HFF-Myc (cell line): ENCODE measurements around the gene XPR1.

Experiments used
- DNase-seq: peaks from one replicate; pipeline ENCODE4 v3.0.0-alpha.2; 2011; ENCODE audit warnings: low read depth; ENCODE audit errors: extremely low read depth
- H3K4me3 ChIP-seq: replicated peaks from 2 replicates; pipeline ENCODE4 v1.5.1; 2011; ENCODE audit warnings: low read depth, mild to moderate bottlenecking, control low read depth, low read length
- TF ChIP-seq, protein P1 (sequence below): IDR thresholded peaks from 2 replicates; pipeline ENCODE4 v1.5.1; 2012; ENCODE audit warnings: mild to moderate bottlenecking, low read depth, low read length, control low read depth; ENCODE audit errors: missing control alignments

XPR1 gene

DNA sequence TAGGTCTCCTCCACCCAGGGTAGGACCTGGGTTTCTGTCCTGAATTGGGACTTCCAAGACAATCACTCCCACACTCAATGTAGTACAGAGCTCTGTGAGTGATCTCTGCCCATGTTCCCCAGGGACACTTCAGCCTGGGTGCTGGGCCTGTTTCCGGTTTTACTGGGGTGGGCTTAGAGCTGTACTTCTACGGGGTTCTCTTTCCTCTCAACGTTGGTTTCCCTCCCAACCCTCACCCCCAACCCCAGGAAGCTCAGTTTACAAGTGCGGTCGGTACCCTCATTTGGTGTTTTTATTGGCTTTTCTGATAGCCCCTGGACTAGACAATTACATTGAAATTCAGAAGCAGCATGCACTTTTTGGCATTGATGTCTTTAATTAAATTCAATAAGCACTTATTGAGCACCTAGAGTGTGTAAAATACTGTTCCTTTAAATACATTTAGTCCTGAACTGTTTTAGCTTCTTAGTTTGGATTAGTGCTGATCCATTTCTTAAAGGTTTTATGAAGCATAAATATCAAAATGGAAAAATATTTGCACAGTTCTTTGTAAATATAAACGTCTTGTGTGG is 542 bp upstream of the XPR1 start:
- TF ChIP-seq, protein P1, sequence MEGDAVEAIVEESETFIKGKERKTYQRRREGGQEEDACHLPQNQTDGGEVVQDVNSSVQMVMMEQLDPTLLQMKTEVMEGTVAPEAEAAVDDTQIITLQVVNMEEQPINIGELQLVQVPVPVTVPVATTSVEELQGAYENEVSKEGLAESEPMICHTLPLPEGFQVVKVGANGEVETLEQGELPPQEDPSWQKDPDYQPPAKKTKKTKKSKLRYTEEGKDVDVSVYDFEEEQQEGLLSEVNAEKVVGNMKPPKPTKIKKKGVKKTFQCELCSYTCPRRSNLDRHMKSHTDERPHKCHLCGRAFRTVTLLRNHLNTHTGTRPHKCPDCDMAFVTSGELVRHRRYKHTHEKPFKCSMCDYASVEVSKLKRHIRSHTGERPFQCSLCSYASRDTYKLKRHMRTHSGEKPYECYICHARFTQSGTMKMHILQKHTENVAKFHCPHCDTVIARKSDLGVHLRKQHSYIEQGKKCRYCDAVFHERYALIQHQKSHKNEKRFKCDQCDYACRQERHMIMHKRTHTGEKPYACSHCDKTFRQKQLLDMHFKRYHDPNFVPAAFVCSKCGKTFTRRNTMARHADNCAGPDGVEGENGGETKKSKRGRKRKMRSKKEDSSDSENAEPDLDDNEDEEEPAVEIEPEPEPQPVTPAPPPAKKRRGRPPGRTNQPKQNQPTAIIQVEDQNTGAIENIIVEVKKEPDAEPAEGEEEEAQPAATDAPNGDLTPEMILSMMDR: no peak
- DNase-seq: no peak
- H3K4me3 ChIP-seq: no peak overlapping the region; the same call in 1 of the 2 replicates

DNA sequence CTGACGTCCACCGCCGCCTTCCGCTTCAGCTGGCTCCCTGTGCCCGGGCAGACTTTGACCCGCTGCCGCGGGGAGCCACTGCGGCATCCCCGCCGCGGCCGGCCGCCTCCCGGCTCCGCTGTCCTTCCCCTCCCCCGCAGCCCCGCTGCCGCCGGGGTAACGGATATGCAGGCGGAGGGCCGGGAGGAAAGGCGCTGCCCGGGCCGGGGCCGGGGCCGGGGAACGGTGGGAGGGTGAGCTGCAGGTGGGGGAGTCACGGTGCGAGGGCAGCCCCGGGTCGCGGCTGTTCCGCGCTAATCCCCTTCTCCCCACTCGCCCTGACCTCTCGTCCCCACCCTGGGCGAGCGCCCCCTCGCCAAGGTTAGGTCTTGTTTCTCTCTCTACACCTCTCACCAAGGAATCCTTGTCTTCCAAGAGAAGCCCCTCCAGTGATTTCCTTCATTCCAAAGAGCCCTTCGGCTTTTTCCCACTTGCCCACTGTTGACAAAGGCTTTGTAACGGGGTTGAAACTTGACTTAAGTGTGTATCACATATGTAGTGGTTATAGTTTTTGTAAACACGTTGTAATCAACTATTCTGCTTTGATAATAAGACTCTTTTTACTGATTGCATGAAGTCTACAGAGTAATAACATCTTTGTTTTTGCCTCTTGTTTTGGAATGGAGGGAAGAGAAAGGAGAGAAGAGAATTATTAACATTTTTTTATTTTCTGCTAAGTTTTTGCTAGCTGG is 669 bp downstream of the XPR1 start:
- peak overlapping the region; percentile 80 for H3K4me3 ChIP-seq
- TF ChIP-seq, protein P1: no peak
- no peak for DNase-seq

DNA sequence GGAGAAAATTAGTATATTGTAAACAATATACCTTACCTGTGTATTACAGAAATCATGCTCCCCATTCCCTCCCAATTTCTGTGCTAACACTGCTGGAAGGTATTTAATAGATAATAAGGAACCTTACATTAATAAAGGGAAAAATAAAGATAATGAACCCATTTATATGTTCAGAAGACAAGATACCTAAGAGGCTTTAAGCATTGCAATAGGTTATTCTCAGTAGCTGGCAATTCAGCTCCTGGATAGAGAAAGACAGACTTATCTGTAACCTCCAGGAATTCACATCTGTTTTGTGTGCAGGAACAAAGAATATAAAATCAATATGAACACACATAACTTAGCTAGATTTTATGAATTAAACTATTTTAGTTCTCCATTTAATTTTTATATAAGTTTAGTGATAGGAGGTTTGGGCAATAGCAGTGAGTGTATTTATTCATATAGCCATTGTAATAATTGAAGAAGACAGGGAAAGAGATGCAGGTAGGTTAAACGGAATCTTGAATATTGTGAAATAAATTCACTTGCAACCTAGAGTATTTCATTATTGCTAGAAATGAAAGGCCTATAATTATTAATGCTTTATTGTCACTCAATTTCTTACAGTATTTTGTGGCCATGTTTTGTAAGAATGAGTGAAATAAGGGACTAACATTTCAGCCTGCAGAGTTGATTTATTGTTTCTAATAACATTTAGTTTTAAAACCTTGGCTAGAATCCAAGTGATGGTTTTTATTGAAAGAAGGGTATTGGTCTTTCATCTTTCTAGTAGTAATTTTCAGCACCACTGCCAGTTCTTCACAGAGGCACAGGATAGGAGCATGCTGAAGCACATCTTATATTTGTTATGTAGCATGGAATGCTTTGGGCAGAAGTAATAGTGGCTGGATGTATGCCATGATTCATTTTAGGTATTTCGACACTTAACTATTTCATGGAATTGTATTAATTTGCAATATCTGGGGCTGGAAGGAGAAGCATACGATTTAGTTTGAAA is 1.5 kb downstream of the XPR1 start:
- DNase-seq: no peak
- TF ChIP-seq, protein P1: no peak
- H3K4me3 ChIP-seq: peak overlapping the region; percentile 80

DNA sequence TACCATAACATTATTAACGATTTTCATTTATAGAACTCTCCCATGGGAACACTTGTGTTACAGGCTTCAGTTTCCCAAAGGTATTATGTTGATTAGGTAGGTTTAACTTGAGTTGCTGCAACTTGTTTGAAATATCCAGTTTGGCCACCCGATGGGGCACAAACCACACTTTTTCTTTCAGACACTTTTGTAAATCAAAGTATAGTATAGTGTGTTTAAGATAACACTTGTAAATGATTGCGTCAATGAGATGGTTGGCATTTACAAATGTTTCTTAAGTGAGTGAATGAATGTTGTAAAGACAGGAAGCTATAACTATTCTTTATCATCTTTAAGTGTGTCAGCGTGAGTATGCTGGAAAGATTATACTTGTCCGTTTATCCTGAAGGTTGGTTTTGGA is 4.3 kb downstream of the XPR1 start:
- DNase-seq: no peak
- TF ChIP-seq, protein P1: no peak
- no peak overlapping the region for H3K4me3 ChIP-seq

DNA sequence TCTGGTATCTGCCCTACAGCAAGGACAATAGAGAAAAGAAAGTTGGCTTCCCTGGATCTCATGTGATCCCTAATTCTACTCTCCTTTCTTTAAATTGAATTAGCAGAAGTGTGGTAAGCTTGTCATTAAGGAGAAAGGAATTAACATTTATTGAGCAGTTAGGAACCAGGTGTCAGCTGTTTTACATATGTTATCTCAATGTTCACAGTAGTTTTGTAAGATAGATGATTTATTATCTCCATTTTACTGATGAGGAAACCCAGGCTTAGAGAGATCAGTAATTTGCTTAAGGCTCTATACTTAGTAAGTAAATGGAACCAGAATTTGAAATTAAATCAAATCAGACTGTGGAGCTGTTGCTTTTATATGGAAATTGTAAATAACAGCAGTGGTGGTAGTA is 8.0 kb downstream of the XPR1 start:
- H3K4me3 ChIP-seq: no peak overlapping the region
- TF ChIP-seq, protein P1: no peak
- DNase-seq: no peak

DNA sequence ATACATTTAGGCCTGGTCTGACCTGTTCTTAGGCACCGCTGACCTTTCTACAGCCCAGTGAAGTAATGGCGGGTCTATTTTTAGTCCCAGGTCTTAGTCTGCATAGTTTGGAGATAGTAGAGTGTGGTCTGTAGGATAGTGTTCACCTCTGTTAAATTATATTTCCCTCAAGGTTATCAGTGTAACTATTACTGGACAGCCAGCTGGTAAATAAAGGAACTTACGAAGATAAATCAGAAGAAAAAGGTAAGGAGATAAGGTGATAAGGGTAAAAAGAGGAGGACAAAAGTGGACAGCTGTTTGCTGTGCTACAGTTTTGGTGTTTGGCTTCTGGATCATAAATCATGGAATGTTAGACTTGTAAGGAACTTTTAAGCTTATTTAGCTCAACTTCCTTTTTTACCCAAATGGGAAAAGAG is 8.7 kb downstream of the XPR1 start:
- H3K4me3 ChIP-seq: no peak overlapping the region
- DNase-seq: no peak
- TF ChIP-seq, protein P1: no peak
